Breast epithelium (tissue), 3 donors: ENCODE measurements around the gene FAM78A.

ENCODE experiments used
- CTCF ChIP-seq, 3 donors: fragments of 450-650 bp; IDR thresholded peaks; one replicate each; pipeline ENCODE4 v1.5.1; 2016 to 2017; ENCODE audit warnings: antibody characterized with exemption in 3 of 3, mild to moderate bottlenecking in 3 of 3, moderate library complexity in 3 of 3
- POLR2AphosphoS5 ChIP-seq, 3 donors: sonication (generic); formaldehyde crosslinking; IDR thresholded peaks; one replicate each; pipeline ENCODE4 v1.6.1; 2017; ENCODE audit warnings: antibody characterized with exemption in 3 of 3

- TF ChIP-seq POLR2AphosphoS5 (IDR thresholded peaks at IDR 0.05) (no peak), CTCF (IDR thresholded peaks at IDR 0.05) (no peak)
These were observed 4.1 kb downstream of the FAM78A start for GRCh38 chr9:131272212-131272611.
